Body of pancreas (tissue), 4 donors: ENCODE results near the gene SLC28A1. TPM values are rescaled to one million over a fixed set of nuclear protein-coding genes. Genes with fewer than 3 reads are reported as not detected.

ENCODE experiments used
- ATAC-seq: fragments of 150-250 bp; one replicate; pipeline ENCODE4 v1.9.1; 2016
- DNase-seq, 4 donors: peaks; one replicate each; pipeline ENCODE4 v3.0.0-alpha.2; 2019
- H3K27ac ChIP-seq, 4 donors: fragments of 200-600 bp; sonication (generic); 1 replicate in 3 of 4; 2 replicates in 1 of 4; pipeline versions ENCODE4 v1.5.1 to v1.6.1; 2016 to 2019; ENCODE audit warnings: mild to moderate bottlenecking in 1 of 4, mixed read lengths in 1 of 4, moderate library complexity in 1 of 4
- H3K27me3 ChIP-seq, 2 donors: fragments of 200-600 bp; sonication (generic); one replicate each; pipeline ENCODE4 v1.6.0; 2016; ENCODE audit warnings: mild to moderate bottlenecking in 1 of 2
- H3K36me3 ChIP-seq, 2 donors: fragments of 200-600 bp; sonication (generic); replicated peaks in 1 of 2; 2 replicates each; pipeline ENCODE4 v1.5.1; 2016; ENCODE audit warnings: low read depth in 2 of 2; ENCODE audit not compliant: insufficient read depth in 1 of 2
- H3K4me1 ChIP-seq: fragments of 200-600 bp; sonication (generic); one replicate; pipeline ENCODE4 v1.6.0; 2016
- H3K4me3 ChIP-seq, 2 donors: fragments of 200-600 bp; sonication (generic); 1 replicate in 1 of 2; 2 replicates in 1 of 2; pipeline ENCODE4 v1.5.1; 2016 to 2019
- H3K9me3 ChIP-seq, 3 donors: fragments of 200-600 bp; sonication (generic); 1 replicate in 2 of 3; 2 replicates in 1 of 3; pipeline ENCODE4 v1.5.1; 2016
- POLR2A ChIP-seq, 3 donors: fragments of 450-650 bp; IDR thresholded peaks; one replicate each; pipeline ENCODE4 v1.6.1; 2016; ENCODE audit warnings: antibody characterized with exemption in 3 of 3, mild to moderate bottlenecking in 2 of 3
- WGBS, 2 donors: methylation state at CpG; one replicate each; pipeline ENCODE4 v1.1.5; 2017; 5-methylcytosine and 5-hydroxymethylcytosine counted together
- intact Hi-C: fragments of 100-400 bp; cut with DNase I; formaldehyde crosslinking; loops from one replicate; pipeline ENCODE4 v1.15.1; 2023
- total RNA-seq, 2 donors: library from RNA; depleted of rRNA; stranded (reverse); fragments of >200 nt; gene quantifications; one replicate each; pipeline ENCODE4 v1.1.0, GENCODE V29; 2016
- TF ChIP-seq, protein P1 (sequence below), 7 experiments: fragments of 450-650 bp in 4 of 7; fragments of 200-600 bp in 3 of 7; sonication (generic) in 3 of 7; IDR thresholded peaks; one replicate each; pipeline ENCODE4 v1.5.1; 2016 to 2019; ENCODE audit warnings: antibody characterized with exemption in 7 of 7

Gene SLC28A1
- total RNA-seq, 2 donors from 2014 or later = 0.26 TPM; not detected in 1

DNA sequence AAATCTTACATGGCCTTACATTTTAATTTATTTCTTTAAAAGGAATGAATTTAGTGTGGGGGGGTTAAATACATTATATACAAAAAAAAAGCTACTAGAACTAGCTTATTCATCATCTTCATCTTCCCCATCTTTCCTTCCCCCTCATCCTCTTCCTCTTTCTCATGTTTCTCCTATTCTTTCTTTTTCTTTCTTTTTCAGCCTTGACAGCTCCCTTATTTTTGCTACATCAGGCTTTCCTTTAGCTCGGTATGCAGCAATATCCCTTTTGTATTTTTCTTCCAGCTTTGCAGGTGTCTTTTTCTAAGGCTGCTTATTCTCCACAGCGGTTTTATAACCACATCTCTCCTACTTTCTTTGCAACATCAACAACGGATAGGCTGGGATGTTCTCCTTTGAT is 55.9 kb downstream of the SLC28A1 start:
- DNase-seq (no peak), ATAC-seq (no peak)
- H3K4me1 ChIP-seq = peaks cover 5% of the 10 kb centered on the region
- H3K27me3 ChIP-seq = no peaks in the 10 kb centered on the region
- TF ChIP-seq, protein P1, sequence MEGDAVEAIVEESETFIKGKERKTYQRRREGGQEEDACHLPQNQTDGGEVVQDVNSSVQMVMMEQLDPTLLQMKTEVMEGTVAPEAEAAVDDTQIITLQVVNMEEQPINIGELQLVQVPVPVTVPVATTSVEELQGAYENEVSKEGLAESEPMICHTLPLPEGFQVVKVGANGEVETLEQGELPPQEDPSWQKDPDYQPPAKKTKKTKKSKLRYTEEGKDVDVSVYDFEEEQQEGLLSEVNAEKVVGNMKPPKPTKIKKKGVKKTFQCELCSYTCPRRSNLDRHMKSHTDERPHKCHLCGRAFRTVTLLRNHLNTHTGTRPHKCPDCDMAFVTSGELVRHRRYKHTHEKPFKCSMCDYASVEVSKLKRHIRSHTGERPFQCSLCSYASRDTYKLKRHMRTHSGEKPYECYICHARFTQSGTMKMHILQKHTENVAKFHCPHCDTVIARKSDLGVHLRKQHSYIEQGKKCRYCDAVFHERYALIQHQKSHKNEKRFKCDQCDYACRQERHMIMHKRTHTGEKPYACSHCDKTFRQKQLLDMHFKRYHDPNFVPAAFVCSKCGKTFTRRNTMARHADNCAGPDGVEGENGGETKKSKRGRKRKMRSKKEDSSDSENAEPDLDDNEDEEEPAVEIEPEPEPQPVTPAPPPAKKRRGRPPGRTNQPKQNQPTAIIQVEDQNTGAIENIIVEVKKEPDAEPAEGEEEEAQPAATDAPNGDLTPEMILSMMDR (IDR thresholded peaks at IDR 0.05) = no peak
- TF ChIP-seq POLR2A (IDR thresholded peaks at IDR 0.05) = no peak
- H3K4me3 ChIP-seq = no peak overlapping the region
- WGBS, 2 donors = 74 to 76% methylated on average over 3 of the region's 3 CpGs
- H3K27ac ChIP-seq = no peak overlapping the region
- intact Hi-C loops = no loop called here
- no peaks in the 10 kb centered on the region for H3K36me3 ChIP-seq
- H3K9me3 ChIP-seq = no peaks in the 10 kb centered on the region

DNA sequence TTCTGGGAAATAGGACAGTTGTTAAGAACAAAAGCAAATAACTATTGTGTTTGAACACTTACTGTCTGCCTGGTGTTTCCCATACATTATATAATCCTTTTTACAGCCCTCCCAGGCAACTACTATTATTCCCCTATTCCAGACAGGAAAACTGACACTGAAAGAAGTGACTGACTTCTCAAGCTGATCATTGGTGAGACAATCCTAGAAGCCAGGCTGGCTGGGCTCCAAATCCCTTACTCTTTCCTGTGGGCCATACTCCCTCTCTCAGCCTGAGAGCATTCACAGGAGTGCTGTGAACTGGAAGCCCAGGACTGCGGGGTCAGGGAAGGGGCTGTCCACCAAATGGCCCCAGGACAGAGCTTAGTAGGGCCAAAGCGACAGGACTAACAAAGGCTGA is 58.0 kb downstream of the SLC28A1 start:
- Histone ChIP-seq H3K27me3 (no peaks in the 10 kb centered on the region), H3K36me3 (no peaks in the 10 kb centered on the region), H3K9me3 (no peaks in the 10 kb centered on the region), H3K4me1 (peaks cover 14% of the 10 kb centered on the region), H3K27ac (no peak overlapping the region), H3K4me3 (no peak overlapping the region)
- no peak for ATAC-seq
- TF ChIP-seq, protein P1 (IDR thresholded peaks at IDR 0.05) = no peak
- no peak for TF ChIP-seq POLR2A (IDR thresholded peaks at IDR 0.05)
- peak in 1 of 4 donors; percentile 26 for DNase-seq
- intact Hi-C loops = no loop called here
- 94 to 100% methylated on average over 2 of the region's 2 CpGs for WGBS, 2 donors

DNA sequence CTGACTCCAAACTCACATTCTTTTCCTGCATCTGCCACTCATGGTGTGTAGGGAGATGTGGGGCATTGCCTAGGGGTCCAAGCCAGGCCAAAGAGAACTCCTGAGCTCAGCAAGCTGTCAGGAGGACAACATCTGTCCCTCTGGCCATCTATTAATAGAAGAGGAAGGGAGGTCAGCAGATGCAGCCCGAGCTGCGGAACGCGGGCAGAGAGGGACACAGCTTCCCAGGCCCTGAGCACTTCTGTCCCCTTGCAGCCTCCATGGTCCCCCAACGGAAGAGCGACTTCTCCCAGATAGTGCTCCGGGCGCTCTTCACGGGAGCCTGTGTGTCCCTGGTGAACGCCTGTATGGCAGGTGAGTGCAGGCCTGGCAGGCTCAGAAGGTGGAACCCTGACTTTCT is 59.8 kb downstream of the SLC28A1 start:
- Histone ChIP-seq H3K9me3 (no peaks in the 10 kb centered on the region), H3K4me1 (peaks cover 16% of the 10 kb centered on the region), H3K27ac (no peak overlapping the region), H3K27me3 (no peaks in the 10 kb centered on the region), H3K4me3 (no peak overlapping the region), H3K36me3 (no peaks in the 10 kb centered on the region)
- TF ChIP-seq, protein P1 (IDR thresholded peaks at IDR 0.05) = no peak
- TF ChIP-seq POLR2A (IDR thresholded peaks at IDR 0.05) = no peak
- intact Hi-C loops = no loop called here
- 91 to 94% methylated on average over 5 to 10 of the region's 10 CpGs for WGBS, 2 donors
- DNase-seq (no peak), ATAC-seq (no peak)

DNA sequence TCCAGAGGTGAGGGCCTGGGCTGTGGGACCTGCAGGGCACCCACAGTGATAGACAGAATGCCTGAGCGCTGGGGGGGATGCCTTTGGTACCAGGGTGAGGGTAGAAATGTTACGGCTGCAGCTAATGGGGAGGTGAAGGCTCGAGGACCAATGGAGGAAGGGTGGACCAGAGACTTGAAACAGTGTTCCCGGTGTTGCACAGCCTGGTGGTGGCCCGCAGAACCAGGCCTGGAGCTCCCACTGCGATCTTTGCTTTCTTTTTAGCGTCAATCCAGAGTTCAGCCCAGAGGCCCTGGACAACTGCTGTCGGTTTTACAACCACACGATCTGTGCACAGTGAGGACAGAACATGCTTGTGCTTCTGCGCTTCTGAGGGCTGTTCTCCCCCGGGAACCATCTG is 60.4 kb downstream of the SLC28A1 start:
- Histone ChIP-seq H3K36me3 (no peaks in the 10 kb centered on the region), H3K4me1 (peaks cover 16% of the 10 kb centered on the region), H3K9me3 (no peaks in the 10 kb centered on the region), H3K4me3 (no peak overlapping the region), H3K27ac (no peak overlapping the region), H3K27me3 (no peaks in the 10 kb centered on the region)
- TF ChIP-seq POLR2A (IDR thresholded peaks at IDR 0.05) = no peak
- TF ChIP-seq, protein P1 (IDR thresholded peaks at IDR 0.05) = no peak
- intact Hi-C loops = no loop called here
- 93 to 96% methylated on average over 9 to 11 of the region's 11 CpGs for WGBS, 2 donors
- DNase-seq (no peak), ATAC-seq (no peak)

DNA sequence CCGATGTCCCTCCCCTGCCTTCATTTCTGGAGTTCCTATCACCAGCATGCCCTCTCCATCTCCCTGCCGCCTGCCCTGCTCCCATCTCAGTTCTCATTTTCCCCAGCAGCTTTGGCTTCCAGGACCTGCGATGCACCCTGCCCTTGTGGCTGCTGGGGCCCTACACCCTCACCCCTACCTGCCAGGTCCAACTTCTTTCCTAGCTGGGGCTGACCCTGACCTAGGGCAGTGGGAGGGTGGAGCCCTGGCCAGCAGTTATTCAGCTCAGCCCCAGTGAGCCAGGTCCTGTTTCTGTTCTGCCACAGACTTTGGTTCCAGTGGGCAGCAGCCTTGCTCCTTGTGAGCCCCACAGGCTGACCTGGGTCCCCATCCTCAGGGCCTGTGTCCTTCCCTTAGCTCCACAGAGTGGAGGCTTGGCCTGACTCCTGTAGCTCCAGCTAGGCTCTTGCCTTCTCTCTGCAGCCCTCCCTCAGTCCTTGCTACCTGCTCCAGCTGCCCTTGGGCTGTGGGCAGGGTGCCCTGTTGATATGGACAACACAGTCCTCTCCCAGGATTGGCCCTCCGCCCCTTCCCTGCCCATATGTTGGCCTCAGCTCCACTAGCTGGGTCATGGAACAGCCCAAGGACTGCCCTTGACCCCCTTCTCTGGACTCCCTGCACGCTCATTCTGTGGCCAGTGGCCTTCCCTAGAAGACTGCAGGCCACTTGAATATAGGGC is 62.5 kb downstream of the SLC28A1 start:
- intact Hi-C loops = no loop called here
- Histone ChIP-seq H3K27ac (peak overlapping the region in 1 of 4 donors; percentile 12), H3K4me3 (no peak overlapping the region), H3K9me3 (no peaks in the 10 kb centered on the region), H3K36me3 (no peaks in the 10 kb centered on the region), H3K27me3 (no peaks in the 10 kb centered on the region), H3K4me1 (peaks cover 16% of the 10 kb centered on the region)
- TF ChIP-seq, protein P1 (IDR thresholded peaks at IDR 0.05) = no peak
- TF ChIP-seq POLR2A (IDR thresholded peaks at IDR 0.05) = no peak
- WGBS, 2 donors = 51 to 62% methylated on average over 5 of the region's 5 CpGs
- peak; percentile 26 for ATAC-seq
- DNase-seq = peak; percentile 33 to 67 (median 56)
